H9 (cell line): ENCODE results near the gene ABHD12. TPM values are rescaled to one million over a fixed set of nuclear protein-coding genes. Genes with fewer than 3 reads are reported as not detected.

Experiments used
- DNase-seq: peaks from one replicate; pipeline ENCODE4 v3.0.0-alpha.2; 2017
- H2AFZ ChIP-seq: one replicate; pipeline ENCODE4 v1.6.1; 2013; ENCODE audit warnings: mild to moderate bottlenecking, low read length, control low read depth, moderate library complexity
- H2AK5ac ChIP-seq: 2 replicates; pipeline ENCODE4 v1.6.1; 2013; ENCODE audit warnings: low read length, control low read depth, mixed read lengths; ENCODE audit not compliant: insufficient read length
- H2BK120ac ChIP-seq: one replicate; pipeline ENCODE4 v1.6.1; 2013; ENCODE audit warnings: low read depth, mild to moderate bottlenecking, low read length, control low read depth, inconsistent platforms; ENCODE audit not compliant: poor library complexity, severe bottlenecking
- H2BK12ac ChIP-seq: 2 replicates; pipeline ENCODE4 v1.6.1; 2013; ENCODE audit warnings: low read length, control low read depth, mixed read lengths, low read depth; ENCODE audit not compliant: insufficient read length
- H2BK15ac ChIP-seq: 2 replicates; pipeline ENCODE4 v1.6.1; 2013; ENCODE audit warnings: low read depth, low read length, control low read depth
- H2BK20ac ChIP-seq: one replicate; pipeline ENCODE4 v1.6.1; 2013; ENCODE audit warnings: low read depth, mild to moderate bottlenecking, low read length, control low read depth, inconsistent platforms; ENCODE audit not compliant: poor library complexity, severe bottlenecking
- H2BK5ac ChIP-seq: 2 replicates; pipeline ENCODE4 v1.6.1; 2013; ENCODE audit warnings: low read length, control low read depth, mixed read lengths; ENCODE audit not compliant: insufficient read length
- H3K14ac ChIP-seq: 2 replicates; pipeline ENCODE4 v1.6.1; 2013; ENCODE audit warnings: low read length, control low read depth; ENCODE audit not compliant: insufficient read depth
- H3K18ac ChIP-seq: 2 replicates; pipeline ENCODE4 v1.6.1; 2013; ENCODE audit warnings: low read depth, mild to moderate bottlenecking, mixed read lengths, low read length, control low read depth; ENCODE audit not compliant: insufficient read length
- H3K23ac ChIP-seq: 2 replicates; pipeline ENCODE4 v1.6.1; 2013; ENCODE audit warnings: low read length, control low read depth, mixed read lengths, low read depth; ENCODE audit not compliant: insufficient read length
- H3K23me2 ChIP-seq: 2 replicates; pipeline ENCODE4 v1.6.1; 2013; ENCODE audit warnings: low read depth, mild to moderate bottlenecking, mixed read lengths, low read length, control low read depth; ENCODE audit not compliant: insufficient read length, poor library complexity, severe bottlenecking
- H3K27ac ChIP-seq: 2 replicates; pipeline ENCODE4 v1.5.1; 2013; ENCODE audit warnings: low read length, control low read depth, mixed read lengths, low read depth; ENCODE audit not compliant: insufficient read length
- H3K27me3 ChIP-seq: 2 replicates; pipeline ENCODE4 v1.6.1; 2013; ENCODE audit warnings: low read length, control low read depth, inconsistent platforms; ENCODE audit not compliant: insufficient read depth
- H3K4ac ChIP-seq: 2 replicates; pipeline ENCODE4 v1.6.1; 2013; ENCODE audit warnings: low read depth, mild to moderate bottlenecking, control low read depth, inconsistent platforms, low read length, moderate library complexity
- H3K4me1 ChIP-seq: 2 replicates; pipeline ENCODE4 v1.6.1; 2013; ENCODE audit warnings: low read length, control low read depth, inconsistent platforms; ENCODE audit not compliant: insufficient read depth
- H3K4me2 ChIP-seq: 2 replicates; pipeline ENCODE4 v1.6.1; 2013; ENCODE audit warnings: low read length, control low read depth, mixed read lengths; ENCODE audit not compliant: insufficient read length, insufficient read depth
- H3K56ac ChIP-seq: 2 replicates; pipeline ENCODE4 v1.6.1; 2013; ENCODE audit warnings: low read depth, mild to moderate bottlenecking, mixed read lengths, low read length, control low read depth; ENCODE audit not compliant: insufficient read length
- H3K79me1 ChIP-seq: 2 replicates; pipeline ENCODE4 v1.6.1; 2013; ENCODE audit warnings: low read depth, mild to moderate bottlenecking, moderate library complexity, low read length, control low read depth, inconsistent platforms; ENCODE audit not compliant: insufficient read depth, poor library complexity, severe bottlenecking
- H3K79me2 ChIP-seq: 2 replicates; pipeline ENCODE4 v1.6.1; 2013; ENCODE audit warnings: low read length, control low read depth, inconsistent platforms; ENCODE audit not compliant: insufficient read depth
- H3K9ac ChIP-seq: 2 replicates; pipeline ENCODE4 v1.6.1; 2013; ENCODE audit warnings: low read length, control low read depth, mixed read lengths; ENCODE audit not compliant: insufficient read length; ENCODE audit errors: extremely low read depth
- H3K9me3 ChIP-seq: one replicate; pipeline ENCODE4 v1.6.1; 2013; ENCODE audit warnings: low read depth, low read length, inconsistent platforms; ENCODE audit not compliant: control insufficient read depth
- H3T11ph ChIP-seq: one replicate; pipeline ENCODE4 v1.6.1; 2013; ENCODE audit warnings: mild to moderate bottlenecking, low read length, control low read depth, inconsistent platforms
- H4K20me1 ChIP-seq: one replicate; pipeline ENCODE4 v1.6.1; 2013; ENCODE audit not compliant: control insufficient read depth, insufficient read length, insufficient read depth
- H4K5ac ChIP-seq: 2 replicates; pipeline ENCODE4 v1.6.1; 2013; ENCODE audit warnings: low read depth, mild to moderate bottlenecking, mixed read lengths, low read length, control low read depth; ENCODE audit not compliant: insufficient read length
- H4K8ac ChIP-seq: replicated peaks from 2 replicates; pipeline ENCODE4 v1.6.1; 2013; ENCODE audit warnings: low read length, control low read depth, mixed read lengths, low read depth; ENCODE audit not compliant: insufficient read length
- H4K91ac ChIP-seq: 2 replicates; pipeline ENCODE4 v1.6.1; 2013; ENCODE audit warnings: low read depth, mild to moderate bottlenecking, moderate library complexity, mixed read lengths, low read length, control low read depth; ENCODE audit not compliant: insufficient read length
- H3K27ac Mint-ChIP-seq, 3 experiments: 2 replicates in 2 of 3; 3 replicates in 1 of 3; pipeline ENCODE4 v1.8.0; 2020 to 2021; ENCODE audit warnings: mixed read lengths in 3 of 3, mild to moderate bottlenecking in 1 of 3, moderate library complexity in 1 of 3
- H3K27me3 Mint-ChIP-seq: 2 replicates; pipeline ENCODE4 v1.8.0; 2021; ENCODE audit warnings: low read depth, mild to moderate bottlenecking, moderate library complexity, mixed read lengths
- H3K36me3 Mint-ChIP-seq, 3 experiments: 2 replicates in 2 of 3; 3 replicates in 1 of 3; pipeline ENCODE4 v1.8.0; 2020 to 2021; ENCODE audit warnings: low read depth in 3 of 3, mixed read lengths in 3 of 3; ENCODE audit not compliant: insufficient read depth in 1 of 3
- H3K4me1 Mint-ChIP-seq, 2 experiments: 2 replicates each; pipeline ENCODE4 v1.8.0; 2020; ENCODE audit warnings: mixed read lengths in 2 of 2
- H3K4me3 Mint-ChIP-seq, 2 experiments: 2 replicates in 1 of 2; 3 replicates in 1 of 2; pipeline ENCODE4 v1.8.0; 2020 to 2021; ENCODE audit warnings: mild to moderate bottlenecking in 2 of 2, mixed read lengths in 2 of 2, moderate library complexity in 1 of 2
- H3K9me3 Mint-ChIP-seq, 2 experiments: 2 replicates in 1 of 2; 3 replicates in 1 of 2; pipeline ENCODE4 v1.8.0; 2020; ENCODE audit warnings: mild to moderate bottlenecking in 2 of 2, mixed read lengths in 2 of 2, moderate library complexity in 1 of 2
- WGBS: extraction: QIAGEN DNeasy Blood & Tissue Kit; methylation state at CpG from one replicate; pipeline ENCODE4 v1.1.7; 2013; ENCODE audit warnings: missing lambda C conversion rate, low lambda C conversion rate, mixed read lengths; ENCODE audit not compliant: insufficient read length; ENCODE audit errors: extremely low coverage; 5-methylcytosine and 5-hydroxymethylcytosine counted together
- total RNA-seq: library from RNA; stranded (reverse); gene quantifications from 2 replicates; pipeline ENCODE4 v1.2.1, GENCODE V29; 2021
- TF ChIP-seq, protein P1 (sequence below): fragments of 200-600 bp; sonication (generic); conservative IDR thresholded peaks from 3 replicates; pipeline ENCODE4 v1.8.0; 2021; ENCODE audit warnings: antibody characterized with exemption, mild to moderate bottlenecking

The ABHD12 gene
- total RNA-seq, 1 experiment from 2014 or later = 54.4 TPM

- Histone ChIP-seq H3K4me1 (no peaks in the 10 kb centered on the region), H3K18ac (no peak overlapping the region), H3K14ac (no peak overlapping the region), H4K5ac (no peak overlapping the region), H3K9ac (no peak overlapping the region), H3T11ph (no peak overlapping the region), H3K4ac (no peak overlapping the region), H3K23ac (no peak overlapping the region), H2BK20ac (no peak overlapping the region), H2BK5ac (no peak overlapping the region), H3K9me3 (no peaks in the 10 kb centered on the region), H3K56ac (no peak overlapping the region), H3K27ac (no peak overlapping the region), H2BK12ac (no peak overlapping the region), H2BK120ac (no peak overlapping the region), H2AK5ac (no peak overlapping the region), H3K4me2 (no peak overlapping the region), H4K8ac (no peak overlapping the region), H4K20me1 (no peaks in the 10 kb centered on the region), H3K27me3 (no peaks in the 10 kb centered on the region), H4K91ac (no peak overlapping the region), H2AFZ (no peak overlapping the region), H3K79me2 (no peaks in the 10 kb centered on the region), H3K23me2 (no peaks in the 10 kb centered on the region), H3K79me1 (no peaks in the 10 kb centered on the region), H2BK15ac (no peak overlapping the region)
- TF ChIP-seq, protein P1, sequence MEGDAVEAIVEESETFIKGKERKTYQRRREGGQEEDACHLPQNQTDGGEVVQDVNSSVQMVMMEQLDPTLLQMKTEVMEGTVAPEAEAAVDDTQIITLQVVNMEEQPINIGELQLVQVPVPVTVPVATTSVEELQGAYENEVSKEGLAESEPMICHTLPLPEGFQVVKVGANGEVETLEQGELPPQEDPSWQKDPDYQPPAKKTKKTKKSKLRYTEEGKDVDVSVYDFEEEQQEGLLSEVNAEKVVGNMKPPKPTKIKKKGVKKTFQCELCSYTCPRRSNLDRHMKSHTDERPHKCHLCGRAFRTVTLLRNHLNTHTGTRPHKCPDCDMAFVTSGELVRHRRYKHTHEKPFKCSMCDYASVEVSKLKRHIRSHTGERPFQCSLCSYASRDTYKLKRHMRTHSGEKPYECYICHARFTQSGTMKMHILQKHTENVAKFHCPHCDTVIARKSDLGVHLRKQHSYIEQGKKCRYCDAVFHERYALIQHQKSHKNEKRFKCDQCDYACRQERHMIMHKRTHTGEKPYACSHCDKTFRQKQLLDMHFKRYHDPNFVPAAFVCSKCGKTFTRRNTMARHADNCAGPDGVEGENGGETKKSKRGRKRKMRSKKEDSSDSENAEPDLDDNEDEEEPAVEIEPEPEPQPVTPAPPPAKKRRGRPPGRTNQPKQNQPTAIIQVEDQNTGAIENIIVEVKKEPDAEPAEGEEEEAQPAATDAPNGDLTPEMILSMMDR = no peak
- Mint-ChIP-seq H3K36me3 (peaks cover 21 to 64% (median 42%) of the 10 kb centered on the region in 3 experiments; a peak in 6 of 7 replicates), H3K4me3 (no peak overlapping the region), H3K4me1 (peaks cover 0 to 4% of the 10 kb centered on the region in 2 experiments; a peak in 1 of 4 replicates), H3K9me3 (no peaks in the 10 kb centered on the region), H3K27me3 (no peaks in the 10 kb centered on the region), H3K27ac (no peak overlapping the region)
- WGBS = no CpG with 5 or more reads among the region's 33 CpGs
- DNase-seq = no peak
Observed at GRCh38 chr20:25280574-25281535, 109.8 kb downstream of the ABHD12 start.
